ENCODE data around the gene AK1. TPM values are rescaled to one million over a fixed set of nuclear protein-coding genes. Genes with fewer than 3 reads are reported as not detected.

Gene AK1
- polyA plus RNA-seq, 4 donors: 11.6 to 60.6 (median 51.7) TPM

DNA sequence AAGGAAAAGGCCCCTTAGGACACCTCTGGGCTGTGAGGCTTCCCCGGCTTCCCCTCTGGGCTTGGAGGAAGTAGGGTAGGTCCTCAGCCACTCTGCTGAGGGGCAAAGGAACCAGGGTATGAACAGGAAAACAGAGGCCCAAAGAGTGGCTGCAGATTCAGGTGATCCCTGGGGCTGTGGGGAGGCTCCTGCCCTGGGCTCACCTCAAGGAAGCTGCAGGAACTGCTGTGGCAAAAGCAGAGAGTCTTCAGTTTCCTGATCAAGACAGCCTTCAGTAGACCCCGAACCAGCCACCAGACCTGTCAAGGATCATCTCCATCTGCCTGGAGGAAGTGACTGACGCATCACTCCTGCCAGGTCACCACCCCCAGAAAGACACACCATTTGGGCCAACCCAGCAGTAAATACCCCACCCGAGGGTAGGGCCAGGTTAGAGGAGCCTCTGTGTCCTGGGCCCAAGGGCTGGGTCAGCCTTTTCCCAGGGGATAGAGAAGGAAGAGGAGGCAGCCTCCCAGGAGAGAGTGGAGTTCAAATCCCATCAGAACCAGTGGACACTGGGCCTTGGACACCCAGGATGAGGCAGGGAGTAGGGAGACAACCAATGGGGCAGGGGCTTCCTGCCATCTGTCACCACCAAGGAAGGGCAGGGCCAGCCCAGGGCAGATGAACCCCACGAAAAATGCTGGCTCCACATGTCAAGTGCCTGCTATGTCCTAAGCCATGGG is 27.7 kb upstream of the AK1 start:
- DNase-seq: no peak

GRCh38 chr9:127904561-127905003 is 27.1 kb upstream of the AK1 start:
- DNase-seq (no peak), FAIRE-seq (no peak)
- H3K27me3 ChIP-seq (ENCODE audit: control insufficient read depth in 3 of 3, insufficient read depth in 3 of 3, low read length in 3 of 3): peaks cover 0 to 6% (median 0%) of the 10 kb centered on the region in 3 donors
- peaks cover 0 to 18% (median 7%) of the 10 kb centered on the region in 3 donors for H3K36me3 ChIP-seq (ENCODE audit: control insufficient read depth in 3 of 3, insufficient read depth in 2 of 3, low read depth in 1 of 3, low read length in 3 of 3)
- no peaks in the 10 kb centered on the region for H3K9me3 ChIP-seq (ENCODE audit: control insufficient read depth in 2 of 2, insufficient read depth in 1 of 2, low read depth in 1 of 2, low read length in 1 of 2)
- H3K4me3 ChIP-seq (ENCODE audit: low read depth in 1 of 3, low read length in 3 of 3): peak overlapping the region in 2 of 3 donors; percentile 16 to 18
- WGBS, 3 donors: 44 to 75% (median 62%) methylated on average over 8 to 12 of the region's 12 CpGs
- peaks cover 0 to 22% (median 6%) of the 10 kb centered on the region in 3 donors for H3K4me1 ChIP-seq (ENCODE audit: control insufficient read depth in 3 of 3, insufficient read depth in 2 of 3, low read depth in 1 of 3, low read length in 2 of 3)
- H3K27ac ChIP-seq (ENCODE audit: low read depth in 1 of 3, low read length in 2 of 3): peak overlapping the region; percentile 54 to 92 (median 69)

More for the DNA sequence above, 27.7 kb upstream of the AK1 start:
- no peaks in the 10 kb centered on the region for H3K27me3 ChIP-seq (ENCODE audit: control insufficient read depth in 3 of 3, insufficient read depth in 3 of 3, low read length in 3 of 3)
- no peaks in the 10 kb centered on the region for H3K9me3 ChIP-seq (ENCODE audit: control insufficient read depth in 2 of 2, insufficient read depth in 1 of 2, low read depth in 1 of 2, low read length in 1 of 2)
- H3K4me1 ChIP-seq (ENCODE audit: control insufficient read depth in 3 of 3, insufficient read depth in 2 of 3, low read depth in 1 of 3, low read length in 2 of 3): peaks cover 0 to 18% (median 6%) of the 10 kb centered on the region in 3 donors
- WGBS, 3 donors: 52 to 55% (median 52%) methylated on average over 5 of the region's 5 CpGs
- no peak for FAIRE-seq
- H3K4me3 ChIP-seq (ENCODE audit: low read depth in 1 of 3, low read length in 3 of 3): peak overlapping the region in 2 of 3 donors; percentile 16 to 18
- H3K27ac ChIP-seq (ENCODE audit: low read depth in 1 of 3, low read length in 2 of 3): peak overlapping the region; percentile 54 to 92 (median 69)
- H3K36me3 ChIP-seq (ENCODE audit: control insufficient read depth in 3 of 3, insufficient read depth in 2 of 3, low read depth in 1 of 3, low read length in 3 of 3): peaks cover 0 to 24% (median 7%) of the 10 kb centered on the region in 3 donors

GRCh38 chr9:127903557-127904475 is 26.3 kb upstream of the AK1 start:
- Histone ChIP-seq H3K4me3 (ENCODE audit: low read depth in 1 of 3, low read length in 3 of 3) (peak overlapping the region in 1 of 3 donors; percentile 8), H3K27ac (ENCODE audit: low read depth in 1 of 3, low read length in 2 of 3) (peak overlapping the region; percentile 17 to 92 (median 69)), H3K27me3 (ENCODE audit: control insufficient read depth in 3 of 3, insufficient read depth in 3 of 3, low read length in 3 of 3) (peaks cover 0 to 10% (median 0%) of the 10 kb centered on the region in 3 donors), H3K36me3 (ENCODE audit: control insufficient read depth in 3 of 3, insufficient read depth in 2 of 3, low read depth in 1 of 3, low read length in 3 of 3) (peaks cover 0 to 15% (median 7%) of the 10 kb centered on the region in 3 donors), H3K4me1 (ENCODE audit: control insufficient read depth in 3 of 3, insufficient read depth in 2 of 3, low read depth in 1 of 3, low read length in 2 of 3) (peaks cover 0 to 25% (median 6%) of the 10 kb centered on the region in 3 donors), H3K9me3 (ENCODE audit: control insufficient read depth in 2 of 2, insufficient read depth in 1 of 2, low read depth in 1 of 2, low read length in 1 of 2) (no peaks in the 10 kb centered on the region)
- WGBS, 3 donors: 38 to 65% (median 55%) methylated on average over 17 of the region's 17 CpGs
- no peak for FAIRE-seq
- peak; percentile 52 to 62 for DNase-seq

- H3K36me3 ChIP-seq (ENCODE audit: control insufficient read depth in 3 of 3, insufficient read depth in 2 of 3, low read depth in 1 of 3, low read length in 3 of 3): peaks cover 0 to 20% (median 4%) of the 10 kb centered on the region in 3 donors
- peak within 1 kb of the TSS; percentile 71 to 89 (median 86) for H3K4me3 ChIP-seq (ENCODE audit: low read depth in 1 of 3, low read length in 3 of 3)
- no peak for FAIRE-seq
- 0 to 2% (median 1%) methylated on average over 23 to 88 of the region's 89 CpGs for WGBS, 3 donors
- peak; percentile 70 to 80 for DNase-seq
- H3K4me1 ChIP-seq (ENCODE audit: control insufficient read depth in 3 of 3, insufficient read depth in 2 of 3, low read depth in 1 of 3, low read length in 2 of 3): peaks cover 2 to 33% (median 4%) of the 10 kb centered on the region in 3 donors
- H3K27me3 ChIP-seq (ENCODE audit: control insufficient read depth in 3 of 3, insufficient read depth in 3 of 3, low read length in 3 of 3): peaks cover 0 to 14% (median 0%) of the 10 kb centered on the region in 3 donors
- H3K9me3 ChIP-seq (ENCODE audit: control insufficient read depth in 2 of 2, insufficient read depth in 1 of 2, low read depth in 1 of 2, low read length in 1 of 2): peaks cover 0 to 15% of the 10 kb centered on the region in 2 donors
- peak within 1 kb of the TSS; percentile 12 to 89 (median 45) for H3K27ac ChIP-seq (ENCODE audit: low read depth in 1 of 3, low read length in 2 of 3)
Observed at GRCh38 chr9:127899128-127899943, 21.9 kb upstream of the AK1 start, which contains the start of gene ST6GALNAC6. ST6GALNAC6 (minus strand) TSS chr9:127899603; CDS start chr9:127897981, 1,622 bp downstream.

DNA sequence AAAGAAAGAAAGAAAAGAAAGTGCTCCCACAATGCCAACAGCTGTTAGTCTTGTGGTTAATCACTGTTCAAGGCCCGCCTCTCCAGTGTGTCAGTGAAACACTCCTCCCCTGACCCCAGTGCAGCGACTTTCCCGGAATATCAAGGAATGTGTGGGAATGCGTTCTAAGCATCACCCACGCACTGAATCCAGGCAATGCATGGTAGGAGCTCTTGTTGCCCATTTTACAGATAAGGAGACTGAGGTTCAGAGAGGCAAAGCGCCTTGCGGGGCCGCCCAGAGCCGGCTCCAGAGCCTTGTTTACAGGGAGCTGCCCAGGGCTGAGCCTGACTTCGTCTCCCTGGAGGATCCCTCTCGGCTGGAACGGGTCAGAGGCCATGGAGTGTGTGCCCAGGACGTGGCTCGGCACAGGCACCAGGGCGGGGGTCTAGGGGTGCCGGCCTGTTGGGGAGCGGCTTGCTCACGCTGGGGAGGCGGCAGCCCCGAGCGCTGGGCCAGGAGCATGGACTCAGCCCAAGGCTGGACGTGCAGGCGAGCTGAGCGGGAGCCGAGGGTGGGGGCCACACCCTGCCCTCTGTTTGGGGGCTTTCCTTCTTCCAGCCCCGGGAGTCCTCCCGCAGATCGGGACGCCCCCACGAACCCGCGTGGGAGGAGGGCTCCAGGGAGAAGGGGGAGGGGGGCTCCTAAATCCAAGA is 21.1 kb upstream of the AK1 start:
- Histone ChIP-seq H3K4me3 (ENCODE audit: low read depth in 1 of 3, low read length in 3 of 3) (peak overlapping the region; percentile 71 to 89 (median 86)), H3K36me3 (ENCODE audit: control insufficient read depth in 3 of 3, insufficient read depth in 2 of 3, low read depth in 1 of 3, low read length in 3 of 3) (peaks cover 0 to 28% (median 10%) of the 10 kb centered on the region in 3 donors), H3K27ac (ENCODE audit: low read depth in 1 of 3, low read length in 2 of 3) (peak overlapping the region; percentile 12 to 89 (median 45)), H3K4me1 (ENCODE audit: control insufficient read depth in 3 of 3, insufficient read depth in 2 of 3, low read depth in 1 of 3, low read length in 2 of 3) (peaks cover 0 to 25% (median 4%) of the 10 kb centered on the region in 3 donors), H3K27me3 (ENCODE audit: control insufficient read depth in 3 of 3, insufficient read depth in 3 of 3, low read length in 3 of 3) (peaks cover 0 to 14% (median 0%) of the 10 kb centered on the region in 3 donors), H3K9me3 (ENCODE audit: control insufficient read depth in 2 of 2, insufficient read depth in 1 of 2, low read depth in 1 of 2, low read length in 1 of 2) (peaks cover 0 to 22% of the 10 kb centered on the region in 2 donors)
- 8 to 12% (median 11%) methylated on average over 27 to 32 of the region's 32 CpGs for WGBS, 3 donors
- no peak for FAIRE-seq
- peak in 1 of 2 donors; percentile 42 for DNase-seq

DNA sequence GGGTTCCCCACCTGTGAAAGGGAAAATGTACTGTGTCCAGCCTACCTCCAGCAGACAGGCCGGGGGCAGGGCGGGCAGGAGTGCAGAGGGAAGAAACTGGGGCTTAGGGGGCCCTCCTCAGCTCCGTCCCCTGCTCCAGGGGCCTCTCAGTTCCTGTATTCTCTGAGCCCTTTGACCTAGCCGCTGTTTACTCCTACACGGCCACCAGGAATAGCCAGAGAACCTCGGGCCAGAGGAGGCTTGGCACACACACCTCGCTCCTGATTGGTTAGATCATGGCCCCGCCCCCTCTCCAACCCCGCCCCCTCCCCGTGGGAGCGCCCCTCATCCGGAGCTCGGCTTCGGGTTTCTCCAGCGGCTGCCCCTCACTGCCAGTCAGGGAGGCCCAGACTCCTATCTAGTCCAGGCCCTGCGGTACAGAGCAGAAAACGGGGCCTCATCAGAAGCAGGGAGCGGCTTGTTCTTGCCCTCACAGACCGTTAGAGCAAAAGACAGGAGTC is 19.8 kb upstream of the AK1 start:
- peaks cover 0 to 36% of the 10 kb centered on the region in 2 donors for H3K9me3 ChIP-seq (ENCODE audit: control insufficient read depth in 2 of 2, insufficient read depth in 1 of 2, low read depth in 1 of 2, low read length in 1 of 2)
- no peak overlapping the region for H3K4me3 ChIP-seq (ENCODE audit: low read depth in 1 of 3, low read length in 3 of 3)
- peak; percentile 25 to 62 for DNase-seq
- H3K27me3 ChIP-seq (ENCODE audit: control insufficient read depth in 3 of 3, insufficient read depth in 3 of 3, low read length in 3 of 3): peaks cover 0 to 14% (median 0%) of the 10 kb centered on the region in 3 donors
- 10 to 18% (median 14%) methylated on average over 17 to 19 of the region's 19 CpGs for WGBS, 3 donors
- FAIRE-seq: no peak
- H3K4me1 ChIP-seq (ENCODE audit: control insufficient read depth in 3 of 3, insufficient read depth in 2 of 3, low read depth in 1 of 3, low read length in 2 of 3): peaks cover 0 to 21% (median 4%) of the 10 kb centered on the region in 3 donors
- peaks cover 0 to 31% (median 13%) of the 10 kb centered on the region in 3 donors for H3K36me3 ChIP-seq (ENCODE audit: control insufficient read depth in 3 of 3, insufficient read depth in 2 of 3, low read depth in 1 of 3, low read length in 3 of 3)
- peak overlapping the region in 2 of 3 donors; percentile 52 to 80 for H3K27ac ChIP-seq (ENCODE audit: low read depth in 1 of 3, low read length in 2 of 3)
